ENCODE measurements around the gene ALG12. TPM values are rescaled to one million over a fixed set of nuclear protein-coding genes. Genes with fewer than 3 reads are reported as not detected.

Gene ALG12
- total and polyA plus RNA-seq, 2 of the 13 experiments (the other 11 are each of a cell fraction or from before 2014, with no cell fraction given), result 7.8 to 15.8 TPM

DNA sequence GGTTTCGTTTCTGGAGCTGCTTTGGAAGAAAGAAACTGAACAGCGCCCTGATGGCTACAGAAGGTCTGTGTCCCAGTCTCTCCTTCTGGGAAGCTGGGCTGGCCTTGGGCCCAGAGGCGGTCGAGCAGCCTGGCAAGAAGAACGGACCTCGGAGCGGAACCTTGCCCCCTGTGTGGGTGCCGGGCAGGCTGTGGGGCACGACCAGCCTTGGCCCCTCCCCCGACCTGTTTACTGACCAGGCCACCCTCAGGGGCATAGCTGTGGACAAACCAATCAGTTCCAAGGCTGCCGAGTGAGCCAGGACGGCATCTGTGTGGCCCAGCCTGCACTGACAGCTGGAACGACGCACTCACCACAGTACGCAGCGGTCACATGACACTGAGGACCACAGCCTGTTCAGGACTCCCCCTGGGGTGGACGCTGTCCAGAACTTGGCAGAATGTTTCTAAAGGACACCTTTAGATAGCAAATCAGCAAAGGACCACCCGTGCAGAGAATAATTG lies 49.5 kb upstream of the ALG12 start (continued):
- TF ChIP-seq NONO (IDR thresholded peaks at IDR 0.05) (no peak), NONO (CRISPR knock-in tag; conservative IDR thresholded peaks at IDR 0.05) (0 out of 2 replicates have a peak, but pooled peaks have one; percentile 11), ZNF788 (CRISPR knock-in tag; IDR thresholded peaks at IDR 0.05; ENCODE audit: borderline replicate concordance) (0 out of 2 replicates have a peak, but pooled peaks have one; percentile 16), KDM2A (CRISPR knock-in tag; IDR thresholded peaks at IDR 0.05; ENCODE audit: borderline replicate concordance, low read depth) (0 out of 2 replicates have a peak, but pooled peaks have one; percentile 15), ZKSCAN5 (CRISPR knock-in tag; IDR thresholded peaks at IDR 0.05) (no peak), PHF21A (CRISPR knock-in tag; IDR thresholded peaks at IDR 0.05) (peak; percentile 6; the same call in 1 of the 2 replicates), NFATC3 (CRISPR knock-in tag; IDR thresholded peaks at IDR 0.05) (no peak), MIER3 (CRISPR knock-in tag; IDR thresholded peaks at IDR 0.05; ENCODE audit: borderline replicate concordance) (peak; percentile 20; the same call in 1 of the 2 replicates), HNRNPL (IDR thresholded peaks at IDR 0.05; ENCODE audit: low read depth, low read length) (peak; percentile 97), ZNF75D (CRISPR knock-in tag; IDR thresholded peaks at IDR 0.05; ENCODE audit: borderline replicate concordance) (no peak), SRY (CRISPR knock-in tag; IDR thresholded peaks at IDR 0.05) (no peak), HNF4A (CRISPR knock-in tag; IDR thresholded peaks at IDR 0.05) (peak; percentile 56; the same call in 1 of the 2 replicates), SMAD1 (CRISPR knock-in tag; IDR thresholded peaks at IDR 0.05; ENCODE audit: borderline replicate concordance, low read depth) (no peak), THAP11 (CRISPR knock-in tag; IDR thresholded peaks at IDR 0.05) (0 out of 2 replicates have a peak, but pooled peaks have one; percentile 19), DPF2 (CRISPR knock-in tag; IDR thresholded peaks at IDR 0.05; ENCODE audit: borderline replicate concordance, low read depth) (0 out of 2 replicates have a peak, but pooled peaks have one; percentile 18), FOSL2 (CRISPR knock-in tag; IDR thresholded peaks at IDR 0.05) (peak; percentile 66)
- TF ChIP-seq, protein P1, sequence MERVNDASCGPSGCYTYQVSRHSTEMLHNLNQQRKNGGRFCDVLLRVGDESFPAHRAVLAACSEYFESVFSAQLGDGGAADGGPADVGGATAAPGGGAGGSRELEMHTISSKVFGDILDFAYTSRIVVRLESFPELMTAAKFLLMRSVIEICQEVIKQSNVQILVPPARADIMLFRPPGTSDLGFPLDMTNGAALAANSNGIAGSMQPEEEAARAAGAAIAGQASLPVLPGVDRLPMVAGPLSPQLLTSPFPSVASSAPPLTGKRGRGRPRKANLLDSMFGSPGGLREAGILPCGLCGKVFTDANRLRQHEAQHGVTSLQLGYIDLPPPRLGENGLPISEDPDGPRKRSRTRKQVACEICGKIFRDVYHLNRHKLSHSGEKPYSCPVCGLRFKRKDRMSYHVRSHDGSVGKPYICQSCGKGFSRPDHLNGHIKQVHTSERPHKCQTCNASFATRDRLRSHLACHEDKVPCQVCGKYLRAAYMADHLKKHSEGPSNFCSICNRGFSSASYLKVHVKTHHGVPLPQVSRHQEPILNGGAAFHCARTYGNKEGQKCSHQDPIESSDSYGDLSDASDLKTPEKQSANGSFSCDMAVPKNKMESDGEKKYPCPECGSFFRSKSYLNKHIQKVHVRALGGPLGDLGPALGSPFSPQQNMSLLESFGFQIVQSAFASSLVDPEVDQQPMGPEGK (CRISPR knock-in tag; IDR thresholded peaks at IDR 0.05), result peak; percentile 48; the same call in 1 of the 2 replicates
- TF ChIP-seq, protein P2, sequence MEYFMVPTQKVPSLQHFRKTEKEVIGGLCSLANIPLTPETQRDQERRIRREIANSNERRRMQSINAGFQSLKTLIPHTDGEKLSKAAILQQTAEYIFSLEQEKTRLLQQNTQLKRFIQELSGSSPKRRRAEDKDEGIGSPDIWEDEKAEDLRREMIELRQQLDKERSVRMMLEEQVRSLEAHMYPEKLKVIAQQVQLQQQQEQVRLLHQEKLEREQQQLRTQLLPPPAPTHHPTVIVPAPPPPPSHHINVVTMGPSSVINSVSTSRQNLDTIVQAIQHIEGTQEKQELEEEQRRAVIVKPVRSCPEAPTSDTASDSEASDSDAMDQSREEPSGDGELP (IDR thresholded peaks at IDR 0.05; ENCODE audit: borderline replicate concordance, low read depth), result peak; percentile 91; the same call in 1 of the 2 replicates
- TF ChIP-seq, protein P3, sequence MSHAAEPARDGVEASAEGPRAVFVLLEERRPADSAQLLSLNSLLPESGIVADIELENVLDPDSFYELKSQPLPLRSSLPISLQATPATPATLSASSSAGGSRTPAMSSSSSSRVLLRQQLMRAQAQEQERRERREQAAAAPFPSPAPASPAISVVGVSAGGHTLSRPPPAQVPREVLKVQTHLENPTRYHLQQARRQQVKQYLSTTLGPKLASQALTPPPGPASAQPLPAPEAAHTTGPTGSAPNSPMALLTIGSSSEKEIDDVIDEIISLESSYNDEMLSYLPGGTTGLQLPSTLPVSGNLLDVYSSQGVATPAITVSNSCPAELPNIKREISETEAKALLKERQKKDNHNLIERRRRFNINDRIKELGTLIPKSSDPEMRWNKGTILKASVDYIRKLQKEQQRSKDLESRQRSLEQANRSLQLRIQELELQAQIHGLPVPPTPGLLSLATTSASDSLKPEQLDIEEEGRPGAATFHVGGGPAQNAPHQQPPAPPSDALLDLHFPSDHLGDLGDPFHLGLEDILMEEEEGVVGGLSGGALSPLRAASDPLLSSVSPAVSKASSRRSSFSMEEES (CRISPR knock-in tag; IDR thresholded peaks at IDR 0.05), result peak; percentile 70
- TF ChIP-seq, protein P4, sequence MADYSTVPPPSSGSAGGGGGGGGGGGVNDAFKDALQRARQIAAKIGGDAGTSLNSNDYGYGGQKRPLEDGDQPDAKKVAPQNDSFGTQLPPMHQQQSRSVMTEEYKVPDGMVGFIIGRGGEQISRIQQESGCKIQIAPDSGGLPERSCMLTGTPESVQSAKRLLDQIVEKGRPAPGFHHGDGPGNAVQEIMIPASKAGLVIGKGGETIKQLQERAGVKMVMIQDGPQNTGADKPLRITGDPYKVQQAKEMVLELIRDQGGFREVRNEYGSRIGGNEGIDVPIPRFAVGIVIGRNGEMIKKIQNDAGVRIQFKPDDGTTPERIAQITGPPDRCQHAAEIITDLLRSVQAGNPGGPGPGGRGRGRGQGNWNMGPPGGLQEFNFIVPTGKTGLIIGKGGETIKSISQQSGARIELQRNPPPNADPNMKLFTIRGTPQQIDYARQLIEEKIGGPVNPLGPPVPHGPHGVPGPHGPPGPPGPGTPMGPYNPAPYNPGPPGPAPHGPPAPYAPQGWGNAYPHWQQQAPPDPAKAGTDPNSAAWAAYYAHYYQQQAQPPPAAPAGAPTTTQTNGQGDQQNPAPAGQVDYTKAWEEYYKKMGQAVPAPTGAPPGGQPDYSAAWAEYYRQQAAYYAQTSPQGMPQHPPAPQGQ (CRISPR knock-in tag; IDR thresholded peaks at IDR 0.05; ENCODE audit: borderline replicate concordance), result peak; percentile 59; the same call in 1 of the 2 replicates
